NB4 (cell line): Measurements from ENCODE around the gene PATJ.

Experiments
- DNase-seq: peaks from one replicate; pipeline ENCODE4 v3.0.0; 2010; ENCODE audit warnings: low read depth
- H3K4me3 ChIP-seq: one replicate; pipeline ENCODE4 v1.5.1; 2011; ENCODE audit warnings: mild to moderate bottlenecking, low read depth, low read length, moderate library complexity
- MYC ChIP-seq: IDR thresholded peaks from 2 replicates; pipeline ENCODE4 v1.6.1; 2011; ENCODE audit warnings: low read depth, low read length
- POLR2A ChIP-seq: IDR thresholded peaks from 2 replicates; pipeline ENCODE4 v1.6.1; 2011; ENCODE audit warnings: mild to moderate bottlenecking; ENCODE audit not compliant: insufficient read length; ENCODE audit errors: extremely low read depth
- TF ChIP-seq, protein P1 (sequence below): IDR thresholded peaks from one replicate; pipeline ENCODE4 v1.5.1; 2012; ENCODE audit warnings: low read depth, low read length
- TF ChIP-seq, protein P2 (sequence below): IDR thresholded peaks from 2 replicates; pipeline ENCODE4 v1.6.1; 2011; ENCODE audit warnings: low read depth, low read length

Gene PATJ

DNA sequence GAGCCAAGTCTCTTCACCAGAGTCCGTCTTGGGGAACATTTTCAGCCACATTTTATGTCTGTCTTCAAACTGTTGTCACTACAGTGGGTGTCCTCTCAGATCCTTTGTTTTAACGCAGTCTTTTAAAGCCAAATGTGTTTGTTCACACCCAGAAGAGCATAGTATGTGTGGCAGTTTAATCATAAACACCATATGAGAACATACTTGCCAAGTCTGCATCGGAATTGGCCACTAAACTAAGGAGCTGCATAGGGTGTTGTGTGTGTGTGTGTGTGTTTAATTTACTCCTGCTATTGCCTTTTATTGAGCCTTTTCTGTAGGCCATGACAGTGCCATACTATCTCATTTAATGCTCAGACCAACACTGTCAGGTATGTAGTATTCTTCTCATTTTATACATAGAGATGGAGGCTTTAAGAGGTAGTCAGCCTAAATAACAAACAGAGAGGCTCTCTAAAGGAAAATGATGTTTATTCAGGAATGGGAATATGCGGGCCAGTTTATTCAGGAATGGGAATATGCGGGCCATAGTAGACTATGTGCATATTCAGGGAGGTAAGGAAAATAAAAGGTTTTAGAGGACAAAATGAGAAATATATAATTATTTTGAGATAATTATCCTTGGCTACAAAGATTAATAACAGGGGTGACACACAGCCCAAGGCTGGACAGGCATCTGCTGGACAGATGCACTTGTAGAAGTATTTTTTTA lies 384.5 kb downstream of the PATJ start:
- no peak for DNase-seq
- H3K4me3 ChIP-seq: no peak overlapping the region
- no peak for TF ChIP-seq MYC
- TF ChIP-seq, protein P1, sequence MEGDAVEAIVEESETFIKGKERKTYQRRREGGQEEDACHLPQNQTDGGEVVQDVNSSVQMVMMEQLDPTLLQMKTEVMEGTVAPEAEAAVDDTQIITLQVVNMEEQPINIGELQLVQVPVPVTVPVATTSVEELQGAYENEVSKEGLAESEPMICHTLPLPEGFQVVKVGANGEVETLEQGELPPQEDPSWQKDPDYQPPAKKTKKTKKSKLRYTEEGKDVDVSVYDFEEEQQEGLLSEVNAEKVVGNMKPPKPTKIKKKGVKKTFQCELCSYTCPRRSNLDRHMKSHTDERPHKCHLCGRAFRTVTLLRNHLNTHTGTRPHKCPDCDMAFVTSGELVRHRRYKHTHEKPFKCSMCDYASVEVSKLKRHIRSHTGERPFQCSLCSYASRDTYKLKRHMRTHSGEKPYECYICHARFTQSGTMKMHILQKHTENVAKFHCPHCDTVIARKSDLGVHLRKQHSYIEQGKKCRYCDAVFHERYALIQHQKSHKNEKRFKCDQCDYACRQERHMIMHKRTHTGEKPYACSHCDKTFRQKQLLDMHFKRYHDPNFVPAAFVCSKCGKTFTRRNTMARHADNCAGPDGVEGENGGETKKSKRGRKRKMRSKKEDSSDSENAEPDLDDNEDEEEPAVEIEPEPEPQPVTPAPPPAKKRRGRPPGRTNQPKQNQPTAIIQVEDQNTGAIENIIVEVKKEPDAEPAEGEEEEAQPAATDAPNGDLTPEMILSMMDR: no peak
- no peak for TF ChIP-seq POLR2A
- TF ChIP-seq, protein P2, sequence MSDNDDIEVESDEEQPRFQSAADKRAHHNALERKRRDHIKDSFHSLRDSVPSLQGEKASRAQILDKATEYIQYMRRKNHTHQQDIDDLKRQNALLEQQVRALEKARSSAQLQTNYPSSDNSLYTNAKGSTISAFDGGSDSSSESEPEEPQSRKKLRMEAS: no peak

DNA sequence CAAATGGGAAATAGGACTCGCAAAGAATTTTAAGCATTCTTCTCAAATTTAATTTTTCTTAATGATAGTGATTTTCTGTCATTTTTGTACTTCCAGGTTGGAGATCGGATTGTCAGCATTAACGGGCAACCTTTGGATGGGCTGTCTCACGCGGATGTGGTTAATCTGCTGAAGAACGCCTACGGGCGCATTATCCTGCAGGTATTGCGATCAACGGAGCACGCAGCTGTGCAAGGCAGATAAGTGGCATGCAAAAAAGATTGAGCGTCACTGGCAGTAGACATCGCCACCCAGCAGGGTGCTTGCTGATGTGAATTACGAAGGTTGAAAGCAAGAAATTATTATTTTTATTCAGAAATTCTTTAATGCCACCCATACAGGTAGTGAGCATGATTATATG lies 386.5 kb downstream of the PATJ start:
- no peak overlapping the region for H3K4me3 ChIP-seq
- TF ChIP-seq MYC (no peak), POLR2A (no peak)
- TF ChIP-seq, protein P2: no peak
- TF ChIP-seq, protein P1: no peak
- no peak for DNase-seq

DNA sequence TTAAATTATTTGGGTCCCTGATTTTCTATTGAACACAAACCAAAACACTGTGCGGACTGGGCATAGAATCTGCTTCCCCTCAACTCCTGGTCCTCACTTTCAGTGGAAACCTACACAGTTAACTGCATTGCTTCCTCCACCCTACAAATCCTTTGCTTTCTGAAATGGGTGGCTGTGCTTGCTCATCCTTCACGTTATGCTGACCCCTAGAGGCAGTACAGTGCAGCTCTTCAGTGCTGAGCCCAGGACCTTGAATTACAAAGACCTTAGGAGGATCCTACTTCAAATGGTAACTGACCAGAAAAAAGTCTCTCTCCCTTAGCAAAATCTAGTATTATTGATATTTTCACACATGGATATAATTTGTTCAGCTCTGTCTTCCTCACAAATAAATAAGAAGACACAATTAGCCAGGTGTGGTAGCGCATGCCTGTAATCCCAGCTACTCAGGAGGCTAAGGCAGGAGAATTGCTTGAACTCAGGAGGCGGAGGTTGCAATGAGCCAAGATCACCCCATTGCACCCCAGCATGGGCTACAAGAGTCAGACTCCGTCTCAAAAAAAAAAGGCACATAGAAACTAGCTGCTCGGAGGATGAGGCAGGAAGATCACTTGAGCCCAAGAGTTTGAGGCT lies 388.9 kb downstream of the PATJ start:
- no peak overlapping the region for H3K4me3 ChIP-seq
- TF ChIP-seq, protein P2: no peak
- TF ChIP-seq, protein P1: peak; percentile 87
- no peak for TF ChIP-seq MYC
- DNase-seq: peak; percentile 64

DNA sequence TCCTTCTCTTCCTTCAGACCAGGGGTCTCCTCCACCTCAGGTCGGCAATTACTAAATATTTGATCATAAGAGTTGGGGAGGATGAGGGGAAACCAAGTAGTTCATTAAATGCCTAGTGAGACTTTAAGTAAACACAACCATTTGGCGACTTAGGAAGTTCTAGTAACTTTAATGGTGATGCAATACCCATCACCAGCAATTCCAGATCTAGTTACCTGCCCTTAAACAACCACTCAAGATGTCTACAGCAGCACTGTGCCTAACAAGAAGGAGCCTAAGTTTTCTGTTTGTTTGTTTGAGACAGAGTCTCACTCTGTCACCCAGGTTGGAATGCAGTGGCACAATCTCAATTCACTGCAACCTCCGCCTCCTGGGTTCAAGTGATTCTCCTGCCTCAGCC lies 395.7 kb downstream of the PATJ start:
- DNase-seq: no peak
- H3K4me3 ChIP-seq: no peak overlapping the region
- TF ChIP-seq POLR2A: no peak
- TF ChIP-seq MYC: no peak
- TF ChIP-seq, protein P2: no peak
- TF ChIP-seq, protein P1: no peak

DNA sequence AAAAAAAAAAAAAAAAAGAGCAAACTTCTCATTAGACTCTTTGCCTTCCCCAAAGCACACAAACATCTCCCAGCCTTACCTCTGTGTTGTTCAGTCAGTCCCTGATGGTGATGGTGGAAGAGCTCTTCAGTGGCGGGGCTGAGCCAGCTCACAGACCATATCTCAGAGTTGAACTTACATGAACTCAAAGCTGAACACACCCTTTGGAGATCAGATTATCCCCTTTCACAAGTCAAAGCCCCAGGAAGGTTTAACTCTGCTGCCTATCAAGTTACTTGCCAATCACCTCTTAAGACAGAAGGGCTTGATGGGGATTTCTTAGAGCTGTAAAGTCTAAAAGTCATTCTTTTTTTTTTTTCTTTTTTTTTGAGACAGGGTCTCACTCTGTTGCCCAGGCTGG lies 397.1 kb downstream of the PATJ start:
- TF ChIP-seq, protein P2: no peak
- no peak for TF ChIP-seq POLR2A
- TF ChIP-seq, protein P1: no peak
- TF ChIP-seq MYC: no peak

More for the DNA sequence above, 397.1 kb downstream of the PATJ start:
- no peak for DNase-seq
- H3K4me3 ChIP-seq: no peak overlapping the region
